Activated CD8-positive, alpha-beta T cell treated with anti-CD3 and anti-CD28 coated beads for 36 hours (primary cell): Measurements from ENCODE around the gene CHST1. TPM values are rescaled to one million over a fixed set of nuclear protein-coding genes. Genes with fewer than 3 reads are reported as not detected.

ENCODE experiments used
- ATAC-seq: fragments of 200-7000 bp; cut with Tn5 transposase; one replicate; pipeline ENCODE4 v1.10.0; 2021; ENCODE audit warnings: mild to moderate bottlenecking, moderate library complexity
- CTCF ChIA-PET: fragments of 350-600 bp; sonication (Branson Sonifier 250); formaldehyde crosslinking; loops from one replicate; lab custom pipeline; 2021; ENCODE audit warnings: antibody characterized with exemption; lab: Charles Lee
- POLR2A ChIA-PET: fragments of 350-600 bp; sonication (Branson Sonifier 250); formaldehyde crosslinking; loops from one replicate; lab custom pipeline; 2021; ENCODE audit warnings: antibody characterized with exemption; lab: Charles Lee
- DNase-seq: peaks from one replicate; pipeline ENCODE4 v3.0.0-alpha.2; 2020
- H3K27ac Mint-ChIP-seq: one replicate; pipeline ENCODE4 v1.8.0; 2021; ENCODE audit warnings: mild to moderate bottlenecking, mixed read lengths
- H3K27me3 Mint-ChIP-seq: one replicate; pipeline ENCODE4 v1.8.0; 2021; ENCODE audit warnings: mixed read lengths
- H3K36me3 Mint-ChIP-seq: one replicate; pipeline ENCODE4 v1.8.0; 2021; ENCODE audit warnings: low read depth, mixed read lengths
- H3K4me1 Mint-ChIP-seq: one replicate; pipeline ENCODE4 v1.8.0; 2021; ENCODE audit warnings: low read depth, mixed read lengths
- H3K4me3 Mint-ChIP-seq: one replicate; pipeline ENCODE4 v1.8.0; 2021; ENCODE audit warnings: mild to moderate bottlenecking, moderate library complexity, mixed read lengths
- H3K9me3 Mint-ChIP-seq: one replicate; pipeline ENCODE4 v1.8.0; 2021; ENCODE audit warnings: mixed read lengths
- intact Hi-C: fragments of 100-400 bp; cut with micrococcal nuclease; formaldehyde crosslinking; loops from one replicate; pipeline ENCODE4 v1.10.0; 2022
- total RNA-seq, 2 experiments: library from RNA; stranded (reverse); gene quantifications; one replicate each; pipeline ENCODE4 v1.2.3, GENCODE V29; 2021
- TF ChIP-seq, protein P1 (sequence below): fragments of 200-600 bp; IDR thresholded peaks from one replicate; pipeline ENCODE4 v1.8.0; 2022; ENCODE audit warnings: antibody characterized with exemption, mild to moderate bottlenecking

CHST1 gene
- total RNA-seq, 2 experiments from 2014 or later = not detected

DNA sequence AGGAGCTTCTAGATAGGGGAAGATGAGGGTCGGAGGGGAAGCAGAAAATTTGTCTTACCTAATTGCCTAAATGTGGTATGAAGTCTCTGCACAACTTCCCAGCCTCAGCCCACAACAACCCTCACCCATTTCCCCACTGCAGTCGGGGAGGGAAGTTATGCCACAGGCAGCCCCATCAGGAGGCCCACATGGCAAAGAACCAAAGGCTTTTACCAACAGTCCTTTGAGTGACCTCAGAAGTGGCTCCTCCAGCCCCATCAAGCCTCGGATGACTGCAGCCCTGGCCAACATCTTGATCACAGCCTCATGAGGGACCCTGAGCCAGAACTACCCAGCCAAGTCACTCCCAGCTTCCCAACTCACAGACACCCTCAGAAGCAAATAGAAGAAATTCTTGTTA is 54.8 kb downstream of the CHST1 start:
- intact Hi-C loops = no loop called here
- no peaks in the 10 kb centered on the region for H3K4me1 Mint-ChIP-seq
- no peaks in the 10 kb centered on the region for H3K36me3 Mint-ChIP-seq
- H3K27ac Mint-ChIP-seq = no peak overlapping the region
- no peak for ATAC-seq
- ChIA-PET POLR2A (no interaction called here), CTCF (no interaction called here)
- TF ChIP-seq, protein P1, sequence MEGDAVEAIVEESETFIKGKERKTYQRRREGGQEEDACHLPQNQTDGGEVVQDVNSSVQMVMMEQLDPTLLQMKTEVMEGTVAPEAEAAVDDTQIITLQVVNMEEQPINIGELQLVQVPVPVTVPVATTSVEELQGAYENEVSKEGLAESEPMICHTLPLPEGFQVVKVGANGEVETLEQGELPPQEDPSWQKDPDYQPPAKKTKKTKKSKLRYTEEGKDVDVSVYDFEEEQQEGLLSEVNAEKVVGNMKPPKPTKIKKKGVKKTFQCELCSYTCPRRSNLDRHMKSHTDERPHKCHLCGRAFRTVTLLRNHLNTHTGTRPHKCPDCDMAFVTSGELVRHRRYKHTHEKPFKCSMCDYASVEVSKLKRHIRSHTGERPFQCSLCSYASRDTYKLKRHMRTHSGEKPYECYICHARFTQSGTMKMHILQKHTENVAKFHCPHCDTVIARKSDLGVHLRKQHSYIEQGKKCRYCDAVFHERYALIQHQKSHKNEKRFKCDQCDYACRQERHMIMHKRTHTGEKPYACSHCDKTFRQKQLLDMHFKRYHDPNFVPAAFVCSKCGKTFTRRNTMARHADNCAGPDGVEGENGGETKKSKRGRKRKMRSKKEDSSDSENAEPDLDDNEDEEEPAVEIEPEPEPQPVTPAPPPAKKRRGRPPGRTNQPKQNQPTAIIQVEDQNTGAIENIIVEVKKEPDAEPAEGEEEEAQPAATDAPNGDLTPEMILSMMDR = no peak
- no peak overlapping the region for H3K4me3 Mint-ChIP-seq
- DNase-seq = no peak
- H3K9me3 Mint-ChIP-seq = no peaks in the 10 kb centered on the region
- peaks cover 17% of the 10 kb centered on the region for H3K27me3 Mint-ChIP-seq

DNA sequence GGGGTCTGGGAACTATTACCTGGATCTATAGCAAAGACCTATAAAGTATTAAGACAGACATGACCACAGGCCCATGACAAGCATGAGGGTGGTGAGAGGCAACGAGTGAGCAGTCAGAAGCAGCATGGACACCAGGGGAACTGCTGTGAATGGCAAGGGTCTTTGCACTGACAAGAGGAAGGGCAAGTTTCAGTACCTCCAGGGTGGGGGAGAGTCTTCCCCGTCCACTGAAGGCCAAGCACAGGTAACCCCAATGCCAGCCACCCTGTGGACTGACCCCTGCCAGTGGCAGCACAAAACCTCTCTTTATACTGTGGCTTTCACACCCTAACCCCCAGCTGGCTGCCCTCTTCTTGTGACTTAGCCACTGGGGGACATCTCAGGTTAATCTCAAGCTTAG is 55.5 kb downstream of the CHST1 start:
- Mint-ChIP-seq H3K36me3 (no peaks in the 10 kb centered on the region), H3K27ac (no peak overlapping the region), H3K27me3 (peaks cover 18% of the 10 kb centered on the region), H3K4me3 (no peak overlapping the region), H3K4me1 (no peaks in the 10 kb centered on the region), H3K9me3 (no peaks in the 10 kb centered on the region)
- TF ChIP-seq, protein P1 = no peak
- intact Hi-C loops = no loop called here
- DNase-seq = no peak
- ChIA-PET POLR2A (no interaction called here), CTCF (no interaction called here)
- no peak for ATAC-seq

DNA sequence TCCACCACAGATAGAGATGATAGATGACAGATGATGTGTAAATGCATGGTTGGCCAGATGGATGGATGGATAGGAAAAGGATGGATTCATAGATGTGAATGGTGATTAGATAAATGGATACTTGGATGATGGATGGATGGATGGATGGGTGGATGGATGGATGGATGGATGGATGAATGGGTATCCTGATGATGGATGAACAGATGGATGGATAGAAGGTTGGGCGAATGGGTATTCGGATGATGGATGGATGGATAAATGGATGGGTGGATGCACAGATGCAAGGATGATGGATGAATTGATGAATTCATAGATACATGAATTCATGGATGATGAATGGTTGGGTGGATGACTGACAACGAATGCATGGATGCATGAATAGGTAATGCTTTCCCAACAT is 56.1 kb downstream of the CHST1 start:
- Mint-ChIP-seq H3K36me3 (no peaks in the 10 kb centered on the region), H3K9me3 (no peaks in the 10 kb centered on the region), H3K27ac (no peak overlapping the region), H3K27me3 (peaks cover 18% of the 10 kb centered on the region), H3K4me3 (no peak overlapping the region), H3K4me1 (no peaks in the 10 kb centered on the region)
- ATAC-seq (no peak), DNase-seq (no peak)
- CTCF ChIA-PET = interaction anchor here (1.2 kb wide), 1 partner anchor 18 kb away, joined by 4 read pairs; no protein-coding TSS in a partner anchor
- TF ChIP-seq, protein P1 = no peak
- intact Hi-C loops = no loop called here
- POLR2A ChIA-PET = no interaction called here

DNA sequence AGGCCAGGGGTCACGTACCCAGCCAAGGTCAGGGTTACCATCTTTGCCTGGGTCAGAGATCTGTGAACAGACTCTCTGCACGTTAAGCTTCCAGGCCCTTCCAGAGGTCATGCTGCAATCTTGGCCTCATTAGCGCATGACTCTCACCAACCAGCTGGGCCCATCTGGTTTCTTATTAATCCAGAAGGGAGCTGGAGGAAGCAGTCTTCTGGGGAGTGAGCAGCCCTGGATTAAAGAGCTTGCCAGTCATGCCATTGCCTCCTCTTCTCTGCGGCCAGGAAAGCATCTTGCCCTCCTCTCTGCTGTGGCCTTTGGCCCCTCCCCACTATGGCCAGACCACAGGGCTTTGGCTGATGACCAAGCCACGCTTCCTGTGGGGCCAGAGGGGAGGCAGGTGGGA is 57.4 kb downstream of the CHST1 start:
- H3K27me3 Mint-ChIP-seq = peaks cover 25% of the 10 kb centered on the region
- no peak overlapping the region for H3K27ac Mint-ChIP-seq
- ChIA-PET POLR2A (no interaction called here), CTCF (interaction anchor here (1.2 kb wide), 1 partner anchor 16 kb away, joined by 4 read pairs; no protein-coding TSS in a partner anchor)
- ATAC-seq (no peak), DNase-seq (no peak)
- H3K36me3 Mint-ChIP-seq = no peaks in the 10 kb centered on the region
- no peaks in the 10 kb centered on the region for H3K9me3 Mint-ChIP-seq
- intact Hi-C loops = no loop called here
- no peak overlapping the region for H3K4me3 Mint-ChIP-seq
- TF ChIP-seq, protein P1 = no peak
- H3K4me1 Mint-ChIP-seq = no peaks in the 10 kb centered on the region

DNA sequence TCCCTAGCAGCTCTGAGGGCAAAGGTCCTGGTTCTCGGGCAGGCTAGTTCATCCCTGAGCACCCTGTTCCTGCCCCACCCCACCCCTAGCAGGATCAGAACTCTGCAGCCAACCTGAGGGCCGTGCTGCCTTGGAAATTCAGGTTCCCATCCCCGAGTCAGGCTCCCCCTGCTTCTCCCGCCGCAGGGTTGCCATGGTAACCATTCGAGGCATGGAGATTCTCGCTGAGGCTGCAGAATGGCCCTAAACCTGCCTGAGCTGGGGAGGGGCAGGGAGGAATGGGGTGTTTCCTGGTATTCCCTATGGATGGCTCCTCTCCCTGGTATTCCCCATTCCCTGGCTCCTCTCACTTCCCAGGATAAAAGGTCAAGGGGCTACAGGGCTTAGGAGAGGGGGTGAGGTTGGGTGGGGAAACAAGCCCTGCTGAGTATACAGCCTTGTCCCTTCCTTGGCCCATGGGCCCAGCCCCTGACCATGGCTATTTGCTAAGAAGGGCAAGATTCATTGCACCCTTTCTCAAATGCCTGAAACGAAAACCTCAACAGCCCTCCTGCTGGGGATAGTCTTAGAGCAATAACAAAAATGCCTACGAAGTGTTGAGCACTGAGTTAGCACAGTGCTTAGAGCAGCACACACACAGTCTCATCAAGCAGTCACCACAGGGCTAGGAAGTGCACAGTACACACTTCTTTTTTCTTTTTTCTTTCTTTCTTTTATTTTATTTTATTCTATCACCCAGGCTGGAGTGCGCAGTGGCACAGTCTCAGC is 58.7 kb downstream of the CHST1 start:
- H3K4me1 Mint-ChIP-seq = no peaks in the 10 kb centered on the region
- CTCF ChIA-PET = no interaction called here
- H3K9me3 Mint-ChIP-seq = no peaks in the 10 kb centered on the region

More for the DNA sequence above, 58.7 kb downstream of the CHST1 start:
- TF ChIP-seq, protein P1 = no peak
- H3K27ac Mint-ChIP-seq = no peak overlapping the region
- POLR2A ChIA-PET = no interaction called here
- ATAC-seq = no peak
- peaks cover 26% of the 10 kb centered on the region for H3K27me3 Mint-ChIP-seq
- no peak for DNase-seq
- intact Hi-C loops = no loop called here
- no peaks in the 10 kb centered on the region for H3K36me3 Mint-ChIP-seq
- H3K4me3 Mint-ChIP-seq = no peak overlapping the region
